ENCODE results near the gene LCE2B.

DNA sequence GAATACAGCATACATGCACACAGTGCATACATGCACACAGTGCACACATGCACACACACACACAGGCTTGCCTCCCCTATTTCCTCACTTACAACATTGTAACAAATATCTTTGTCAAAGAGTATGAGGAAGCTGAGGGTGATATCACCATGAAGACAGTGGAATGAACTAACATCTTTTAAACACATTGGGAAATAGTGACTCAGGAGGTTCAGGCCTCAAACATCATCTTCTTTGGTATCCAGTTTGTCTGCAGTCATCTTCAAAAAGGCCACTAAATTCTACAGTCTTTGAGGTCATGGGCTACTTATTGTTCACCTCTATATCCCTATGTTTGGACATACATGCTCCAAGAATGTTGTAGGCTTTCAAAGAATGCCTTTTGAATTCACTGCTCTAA lies 2.1 kb upstream of the LCE2B start:
- TF ChIP-seq EZH2phosphoT487 (IDR thresholded peaks at IDR 0.05; ENCODE audit: insufficient read depth, low read depth) (no peak), EZH2 (IDR thresholded peaks at IDR 0.05; ENCODE audit: insufficient read depth, poor library complexity, severe bottlenecking) (no peak)

Data from GM23248 (cell line).